ENCODE results near the gene ABHD12B.

Gene ABHD12B

DNA sequence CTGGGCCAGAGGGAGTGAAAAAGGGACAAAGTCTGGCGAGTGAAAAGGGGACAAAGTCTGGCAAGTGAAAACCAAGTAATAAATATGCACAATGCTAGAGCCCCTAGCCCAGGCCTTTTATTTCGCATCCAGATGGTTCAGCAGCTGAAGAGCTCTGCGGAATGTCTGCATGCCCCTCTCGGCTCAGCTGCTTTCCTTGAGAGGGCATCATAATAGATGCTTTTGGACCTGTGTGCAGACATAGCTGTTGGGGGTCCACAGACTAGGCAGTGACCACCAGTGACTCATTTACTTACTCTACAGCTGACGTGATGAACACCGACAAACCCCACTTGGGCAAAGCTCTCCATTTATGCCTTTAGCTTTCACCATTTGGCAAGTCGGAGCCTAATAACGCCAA is 45.2 kb upstream of the ABHD12B start:
- H3K4me3 ChIP-seq (ENCODE audit: low read depth, low read length): no peak overlapping the region
- TF ChIP-seq, protein P1, sequence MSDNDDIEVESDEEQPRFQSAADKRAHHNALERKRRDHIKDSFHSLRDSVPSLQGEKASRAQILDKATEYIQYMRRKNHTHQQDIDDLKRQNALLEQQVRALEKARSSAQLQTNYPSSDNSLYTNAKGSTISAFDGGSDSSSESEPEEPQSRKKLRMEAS (IDR thresholded peaks at IDR 0.05; ENCODE audit: low read depth, low read length): no peak
- TF ChIP-seq POLR2A (IDR thresholded peaks at IDR 0.05; ENCODE audit: extremely low read depth, insufficient read length) (no peak), MYC (IDR thresholded peaks at IDR 0.05; ENCODE audit: low read depth, low read length) (no peak)
- TF ChIP-seq, protein P2, sequence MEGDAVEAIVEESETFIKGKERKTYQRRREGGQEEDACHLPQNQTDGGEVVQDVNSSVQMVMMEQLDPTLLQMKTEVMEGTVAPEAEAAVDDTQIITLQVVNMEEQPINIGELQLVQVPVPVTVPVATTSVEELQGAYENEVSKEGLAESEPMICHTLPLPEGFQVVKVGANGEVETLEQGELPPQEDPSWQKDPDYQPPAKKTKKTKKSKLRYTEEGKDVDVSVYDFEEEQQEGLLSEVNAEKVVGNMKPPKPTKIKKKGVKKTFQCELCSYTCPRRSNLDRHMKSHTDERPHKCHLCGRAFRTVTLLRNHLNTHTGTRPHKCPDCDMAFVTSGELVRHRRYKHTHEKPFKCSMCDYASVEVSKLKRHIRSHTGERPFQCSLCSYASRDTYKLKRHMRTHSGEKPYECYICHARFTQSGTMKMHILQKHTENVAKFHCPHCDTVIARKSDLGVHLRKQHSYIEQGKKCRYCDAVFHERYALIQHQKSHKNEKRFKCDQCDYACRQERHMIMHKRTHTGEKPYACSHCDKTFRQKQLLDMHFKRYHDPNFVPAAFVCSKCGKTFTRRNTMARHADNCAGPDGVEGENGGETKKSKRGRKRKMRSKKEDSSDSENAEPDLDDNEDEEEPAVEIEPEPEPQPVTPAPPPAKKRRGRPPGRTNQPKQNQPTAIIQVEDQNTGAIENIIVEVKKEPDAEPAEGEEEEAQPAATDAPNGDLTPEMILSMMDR (IDR thresholded peaks at IDR 0.05; ENCODE audit: low read depth, low read length): no peak
- no peak for DNase-seq (ENCODE audit: low read depth)

DNA sequence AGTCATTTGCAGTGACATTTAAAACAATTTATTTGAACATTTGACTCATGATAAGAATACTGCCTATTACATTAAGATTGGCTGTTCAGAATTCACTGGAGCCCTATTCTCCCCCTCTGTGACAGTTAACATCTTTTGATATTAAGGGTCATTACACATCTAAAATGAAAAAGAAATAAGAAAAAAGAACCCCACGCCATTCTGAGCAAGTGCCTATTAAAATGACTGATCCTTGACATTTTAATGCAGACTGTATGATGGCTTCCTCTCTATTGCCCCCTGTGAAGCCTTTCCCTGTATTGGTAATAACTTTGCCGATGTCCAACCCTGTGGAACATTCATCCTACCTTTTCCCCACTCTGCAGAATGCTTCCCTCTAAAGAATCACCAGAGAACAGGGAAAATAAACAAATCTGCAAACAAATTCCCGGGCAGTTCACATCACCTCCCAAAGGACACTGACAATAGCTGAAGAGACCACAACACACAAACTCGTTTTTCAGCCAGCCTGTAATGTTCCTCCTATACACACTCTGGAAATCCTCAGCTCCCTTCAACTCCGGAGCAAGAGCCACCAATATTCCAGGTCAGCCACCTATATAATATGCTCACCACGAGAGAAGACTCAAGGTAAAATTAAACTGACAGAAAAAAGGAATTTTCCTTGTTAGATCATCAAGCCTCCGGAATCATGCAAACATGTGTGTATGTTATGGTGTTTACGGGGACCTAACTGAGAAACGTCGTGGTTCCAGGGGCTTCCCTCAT is 42.9 kb upstream of the ABHD12B start:
- H3K4me3 ChIP-seq (ENCODE audit: low read depth, low read length): peak overlapping the region; percentile 85
- TF ChIP-seq, protein P1 (IDR thresholded peaks at IDR 0.05; ENCODE audit: low read depth, low read length): no peak
- TF ChIP-seq POLR2A (IDR thresholded peaks at IDR 0.05; ENCODE audit: extremely low read depth, insufficient read length) (no peak), MYC (IDR thresholded peaks at IDR 0.05; ENCODE audit: low read depth, low read length) (no peak)
- TF ChIP-seq, protein P2 (IDR thresholded peaks at IDR 0.05; ENCODE audit: low read depth, low read length): no peak
- DNase-seq (ENCODE audit: low read depth): no peak

DNA sequence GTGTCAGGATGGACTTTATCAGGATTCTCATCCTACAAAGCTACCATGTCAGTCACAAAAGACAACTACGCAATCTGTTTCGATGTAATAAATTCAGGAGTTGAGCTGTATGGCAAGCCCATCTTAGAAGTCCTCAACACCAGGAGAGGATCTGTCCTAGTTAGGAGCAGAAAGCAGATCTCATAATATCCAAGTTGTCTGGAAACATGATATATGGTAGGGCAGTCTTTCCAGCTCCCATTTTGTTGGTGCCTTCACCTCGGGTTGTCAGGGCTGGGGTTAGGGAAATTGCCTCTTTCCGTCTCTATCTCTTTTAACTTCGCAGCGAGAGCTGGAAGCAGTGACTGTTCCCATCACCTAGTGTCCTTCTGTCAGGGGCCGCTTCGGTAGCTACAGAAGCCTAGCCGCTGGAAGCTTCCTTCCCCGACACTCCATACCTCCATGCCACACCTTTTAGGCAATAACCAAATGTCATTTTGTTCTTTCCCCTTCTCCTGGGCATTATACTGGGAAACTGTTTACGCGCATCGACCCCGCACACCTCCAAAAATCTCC is 42.3 kb upstream of the ABHD12B start:
- TF ChIP-seq, protein P1 (IDR thresholded peaks at IDR 0.05; ENCODE audit: low read depth, low read length): no peak
- TF ChIP-seq MYC (IDR thresholded peaks at IDR 0.05; ENCODE audit: low read depth, low read length) (no peak), POLR2A (IDR thresholded peaks at IDR 0.05; ENCODE audit: extremely low read depth, insufficient read length) (no peak)
- TF ChIP-seq, protein P2 (IDR thresholded peaks at IDR 0.05; ENCODE audit: low read depth, low read length): no peak

DNA sequence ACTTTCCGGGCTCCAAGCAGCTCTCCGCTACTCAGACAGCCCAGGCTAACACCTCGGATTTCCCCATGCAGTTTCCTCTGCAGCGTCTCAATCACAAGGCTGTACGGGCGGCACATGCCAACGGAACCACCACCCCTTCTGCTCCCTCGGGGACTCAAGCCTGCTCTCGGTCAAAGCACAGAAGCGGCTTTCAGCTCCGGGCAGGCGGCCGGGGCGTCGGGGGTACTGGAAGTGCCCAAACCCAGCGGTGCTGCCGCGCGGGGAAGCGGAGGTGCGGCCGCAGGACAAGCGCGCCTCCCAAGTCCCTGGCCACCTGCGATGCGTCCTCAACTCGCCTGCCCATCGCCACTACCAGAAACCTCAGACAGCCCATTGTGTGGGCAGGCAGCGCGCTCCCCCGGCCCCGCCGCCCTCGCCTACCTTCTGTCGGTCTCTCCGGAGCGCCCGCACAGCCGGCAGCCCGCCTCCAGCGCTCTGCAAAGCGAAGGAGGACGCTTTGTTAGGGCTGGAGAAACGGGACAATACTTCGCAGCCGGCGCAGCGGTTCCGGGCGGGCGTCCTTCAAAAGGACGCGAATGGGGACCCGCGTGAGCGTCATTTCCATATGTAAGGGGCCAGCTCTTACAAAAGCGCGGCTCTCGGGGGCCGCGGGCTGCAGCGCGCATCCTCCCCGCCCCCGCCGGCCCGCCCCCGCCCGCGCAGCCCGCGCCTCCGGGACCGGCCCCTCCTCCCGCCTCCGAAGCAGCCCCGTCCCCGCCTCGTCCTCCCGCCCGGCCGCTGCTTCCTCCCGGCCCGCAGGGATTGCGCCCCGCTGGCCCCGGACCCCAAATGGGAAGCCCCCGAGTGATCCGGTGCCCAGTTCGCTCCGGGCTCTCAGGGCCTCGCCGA is 41.6 kb upstream of the ABHD12B start:
- peak; percentile 85 for DNase-seq (ENCODE audit: low read depth)
- peak overlapping the region; percentile 85 for H3K4me3 ChIP-seq (ENCODE audit: low read depth, low read length)
- TF ChIP-seq MYC (IDR thresholded peaks at IDR 0.05; ENCODE audit: low read depth, low read length) (peak; percentile 42; the same call in 1 of the 2 replicates), POLR2A (IDR thresholded peaks at IDR 0.05; ENCODE audit: extremely low read depth, insufficient read length) (no peak)
- TF ChIP-seq, protein P1 (IDR thresholded peaks at IDR 0.05; ENCODE audit: low read depth, low read length): peak; percentile 64
- TF ChIP-seq, protein P2 (IDR thresholded peaks at IDR 0.05; ENCODE audit: low read depth, low read length): no peak

More for the DNA sequence above, 42.3 kb upstream of the ABHD12B start:
- DNase-seq (ENCODE audit: low read depth): no peak
- H3K4me3 ChIP-seq (ENCODE audit: low read depth, low read length): peak overlapping the region; percentile 85

DNA sequence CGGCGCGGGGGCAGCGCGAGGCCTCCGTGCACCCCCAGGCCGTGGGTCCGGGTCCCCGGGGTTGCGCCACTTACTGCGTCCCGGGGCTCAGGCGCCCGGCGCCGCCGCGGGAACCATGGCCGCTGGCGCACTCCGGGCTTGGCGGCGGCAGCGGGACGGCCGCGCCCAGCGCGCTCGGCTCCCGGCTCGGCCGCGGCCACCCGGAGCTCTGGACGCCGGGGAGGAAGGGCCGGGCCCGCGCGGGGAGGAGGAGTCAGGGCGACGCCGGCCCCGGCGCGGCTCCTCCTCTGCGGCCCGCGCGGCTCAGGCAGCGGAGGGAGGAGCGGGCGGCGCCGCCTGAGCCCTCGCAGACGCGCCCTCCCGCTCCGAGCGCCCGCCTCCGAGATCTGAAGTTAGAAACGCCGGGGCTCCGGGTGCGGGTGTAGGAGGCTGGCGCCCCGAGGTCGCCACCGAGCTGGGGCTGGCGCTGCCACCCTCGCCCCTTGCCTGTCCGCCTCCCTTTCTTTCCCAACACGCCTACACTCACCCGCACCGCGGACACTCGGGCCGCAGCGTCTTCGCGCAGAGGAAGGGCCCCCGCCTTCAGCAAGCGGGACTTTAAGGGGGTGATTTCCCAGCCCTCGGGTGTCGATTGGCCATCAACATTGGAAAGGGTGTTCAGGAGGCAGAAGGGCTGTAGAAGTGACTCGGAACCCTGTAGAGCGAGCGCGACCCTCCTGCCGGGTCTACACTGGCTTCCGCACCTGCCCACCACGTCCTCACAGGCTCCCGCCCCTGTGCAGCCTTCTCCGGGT is 40.7 kb upstream of the ABHD12B start, which contains the start of gene NIN:
TSS of gene NIN (minus strand) at position 231 of the 794 bp plus-strand sequence. CDS start 9,106 bp downstream, outside the sequence.
- TF ChIP-seq MYC (IDR thresholded peaks at IDR 0.05; ENCODE audit: low read depth, low read length): no peak
- TF ChIP-seq, protein P2 (IDR thresholded peaks at IDR 0.05; ENCODE audit: low read depth, low read length): no peak
- TF ChIP-seq, protein P1 (IDR thresholded peaks at IDR 0.05; ENCODE audit: low read depth, low read length): no peak
- peak; percentile 51 for TF ChIP-seq POLR2A (IDR thresholded peaks at IDR 0.05; ENCODE audit: extremely low read depth, insufficient read length)
- H3K4me3 ChIP-seq (ENCODE audit: low read depth, low read length): peak within 1 kb of the TSS; percentile 85
- DNase-seq (ENCODE audit: low read depth): peak; percentile 87
